Neural cell (in vitro differentiated cells): Measurements from ENCODE around the gene RUBCNL.

Source experiments
- CTCF ChIP-seq: fragments of 450-650 bp; IDR thresholded peaks from 2 replicates; pipeline ENCODE4 v1.5.1; 2014; ENCODE audit warnings: antibody characterized with exemption, mild to moderate bottlenecking, moderate library complexity; ENCODE audit not compliant: poor library complexity, severe bottlenecking
- EP300 ChIP-seq: fragments of 450-650 bp; conservative IDR thresholded peaks from 2 replicates; pipeline ENCODE4 v1.6.1; 2014; ENCODE audit warnings: antibody characterized with exemption, mild to moderate bottlenecking, moderate library complexity; ENCODE audit not compliant: poor library complexity, severe bottlenecking

DNA sequence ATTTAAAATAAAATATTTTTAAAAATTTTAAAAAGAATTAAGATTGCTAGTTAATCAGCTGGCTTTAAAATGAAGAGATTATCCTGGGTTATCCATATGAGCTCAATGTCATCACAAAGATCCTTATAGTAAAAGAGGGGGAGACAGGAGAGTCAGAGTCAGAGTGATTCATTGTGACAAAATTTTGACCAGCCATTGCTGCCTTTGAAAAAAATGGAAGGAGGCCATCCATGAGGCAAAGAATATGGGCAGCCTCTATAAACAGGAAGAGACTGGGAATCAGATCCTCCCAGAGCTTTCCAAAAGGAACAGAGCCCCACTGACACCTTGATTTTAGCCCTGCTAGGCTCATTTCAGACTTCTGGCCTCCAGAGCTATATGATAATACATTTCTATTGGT is 9.3 kb upstream of the RUBCNL start:
- no peak for TF ChIP-seq EP300
- no peak for TF ChIP-seq CTCF
